Left lobe of liver (tissue), 2 donors: Measurements from ENCODE around the gene IFT172. TPM values are rescaled to one million over a fixed set of nuclear protein-coding genes. Genes with fewer than 3 reads are reported as not detected.
"Not testable (repeated sequence)": the region's sequence is repeated elsewhere in the genome, so short reads cannot be mapped to it uniquely, and the experiment has no call there.

Source experiments
- ATAC-seq: fragments of 200-7000 bp; cut with Tn5 transposase; one replicate; pipeline ENCODE4 v1.9.1; 2020; ENCODE audit warnings: mild to moderate bottlenecking, moderate library complexity
- DNase-seq: peaks from one replicate; pipeline ENCODE4 v3.0.0-alpha.2; 2020; ENCODE audit warnings: low spot score
- total RNA-seq: library from RNA; stranded (reverse); gene quantifications from one replicate; pipeline ENCODE4 v1.2.1, GENCODE V29; 2021
- donor health status: DM: no; HTN: no; CAD: no; lungs with moderate emphysema.
- donor health status: DM: no; HTN: yes; CAD: no.

IFT172 gene
- total RNA-seq, 1 donor from 2014 or later: 7.4 TPM

DNA sequence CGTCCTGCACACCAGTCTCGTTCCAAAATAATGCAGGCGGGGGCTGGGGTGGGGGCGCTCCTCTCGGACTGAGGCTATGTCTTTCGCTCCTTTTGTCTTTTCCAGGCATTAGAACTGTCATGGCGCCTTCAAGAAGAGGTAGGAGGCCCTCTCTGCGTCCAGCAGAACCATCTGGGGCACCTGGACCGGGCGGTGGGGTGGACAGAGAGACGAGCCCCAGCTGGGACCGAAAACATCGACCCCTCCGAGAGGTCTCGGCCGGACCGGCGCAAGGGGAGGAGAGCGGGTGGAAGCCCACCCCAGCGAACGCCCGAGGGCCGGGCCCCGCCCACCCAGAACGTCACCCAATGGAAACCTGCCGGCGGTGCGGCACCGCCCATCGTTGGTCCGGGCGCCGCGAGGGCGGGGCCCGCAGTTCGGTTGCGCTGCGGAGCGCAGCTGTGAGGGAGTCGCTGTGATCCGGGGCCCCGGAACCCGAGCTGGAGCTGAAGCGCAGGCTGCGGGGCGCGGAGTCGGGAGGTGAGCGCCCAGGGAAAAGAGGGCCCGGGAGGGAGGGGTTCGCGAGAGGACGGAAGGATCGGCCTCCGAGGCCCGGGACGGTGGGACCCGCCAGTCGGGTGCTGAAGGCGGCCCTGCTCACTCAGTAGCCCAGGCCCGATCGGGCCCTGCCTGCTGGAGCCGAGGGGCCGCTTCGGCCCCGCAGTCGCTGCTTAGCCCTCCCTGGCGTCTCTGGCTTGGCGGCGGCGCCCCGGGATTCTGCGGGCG, 61.1 kb downstream of the IFT172 start, which contains the start of gene NRBP1:
Gene NRBP1, plus strand, starts transcription at position 419 of the 765 bp plus-strand sequence. CDS start 4,643 bp downstream, outside the sequence.
- DNase-seq: peak; percentile 95
- ATAC-seq: peak; percentile 93

DNA sequence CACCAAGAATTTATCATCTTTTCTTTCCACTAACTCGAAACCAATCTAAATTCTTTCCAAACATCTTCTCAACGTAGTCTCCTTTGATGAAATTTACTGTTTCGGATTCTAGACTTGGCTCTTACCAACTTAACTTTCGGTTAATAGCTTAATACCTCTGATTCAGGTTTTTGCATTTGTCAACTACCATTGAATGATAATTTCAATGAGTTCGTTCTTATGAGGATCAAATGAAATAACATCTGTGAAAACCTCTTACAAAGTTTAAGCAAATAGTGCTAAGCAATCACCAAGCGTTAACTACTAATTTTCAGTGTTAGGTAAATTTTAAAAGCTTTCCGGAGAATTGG, 61.7 kb downstream of the IFT172 start:
- ATAC-seq (no peak), DNase-seq (no peak)

DNA sequence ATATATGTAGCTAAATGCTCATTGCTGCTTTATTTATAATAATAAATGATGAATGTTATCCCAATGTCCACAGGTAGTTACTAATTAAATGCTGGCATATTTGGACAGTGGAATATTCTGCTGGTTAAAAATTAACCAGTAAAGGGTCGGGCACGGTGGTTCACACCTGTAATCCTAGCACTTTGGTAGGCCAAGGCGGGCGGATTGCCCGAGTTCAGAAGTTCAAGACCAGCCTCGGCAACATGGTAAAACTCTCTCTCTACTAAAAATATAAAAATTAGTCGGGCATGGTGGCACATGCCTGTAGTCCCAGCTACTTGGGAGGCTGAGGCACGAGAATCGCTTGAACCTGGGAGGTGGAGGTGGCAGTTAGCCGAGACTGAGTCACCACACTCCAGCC, 64.5 kb downstream of the IFT172 start:
- not testable (repeated sequence) for DNase-seq, ATAC-seq

DNA sequence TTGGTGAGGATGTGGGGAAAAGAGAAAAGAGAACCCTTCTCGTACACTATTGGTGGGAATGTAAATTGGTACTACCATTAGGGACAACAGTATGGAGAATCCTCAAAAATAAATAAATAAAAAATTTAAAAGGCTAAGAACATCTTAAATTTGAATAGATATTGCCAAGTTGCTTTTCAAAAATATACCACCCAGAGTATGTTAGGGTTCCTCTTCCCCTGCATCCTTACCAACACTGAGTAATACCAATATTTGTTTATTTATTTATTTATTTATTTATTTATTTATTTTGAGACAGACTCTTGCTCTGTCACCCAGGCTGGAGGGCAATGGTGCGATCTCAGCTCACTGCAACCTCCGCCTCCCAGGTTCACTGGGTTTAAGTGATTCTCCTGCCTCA, 66.6 kb downstream of the IFT172 start:
- DNase-seq: peak; percentile 14
- ATAC-seq: no peak

DNA sequence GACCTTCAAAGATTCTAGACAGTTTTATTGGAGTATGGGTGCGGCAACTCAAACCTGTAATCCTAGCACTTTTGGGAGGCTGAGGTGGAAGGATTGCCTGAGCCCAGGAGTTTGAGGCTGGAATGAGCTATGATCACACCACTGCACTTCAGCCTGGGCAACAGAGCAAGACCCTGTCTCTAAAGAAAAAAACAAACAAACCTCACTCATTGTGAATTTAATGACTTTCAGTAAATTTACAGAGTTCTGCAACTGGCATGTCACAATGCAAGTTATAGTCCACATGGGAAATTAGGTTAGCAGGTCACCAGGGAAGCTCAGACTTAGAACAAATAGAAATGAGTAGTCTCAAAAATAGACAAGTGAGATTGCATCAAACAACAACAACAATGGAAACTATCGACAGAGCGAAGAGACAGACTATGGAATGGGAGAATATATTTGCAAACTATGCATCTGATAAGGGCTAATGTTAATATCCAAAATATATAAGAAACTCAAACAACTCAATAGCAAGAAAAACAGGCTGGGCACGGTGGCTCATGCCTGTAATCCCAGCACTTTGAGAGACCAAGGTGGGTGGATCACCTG, 67.8 kb downstream of the IFT172 start:
- ATAC-seq (peak; percentile 82), DNase-seq (peak; percentile 18)

DNA sequence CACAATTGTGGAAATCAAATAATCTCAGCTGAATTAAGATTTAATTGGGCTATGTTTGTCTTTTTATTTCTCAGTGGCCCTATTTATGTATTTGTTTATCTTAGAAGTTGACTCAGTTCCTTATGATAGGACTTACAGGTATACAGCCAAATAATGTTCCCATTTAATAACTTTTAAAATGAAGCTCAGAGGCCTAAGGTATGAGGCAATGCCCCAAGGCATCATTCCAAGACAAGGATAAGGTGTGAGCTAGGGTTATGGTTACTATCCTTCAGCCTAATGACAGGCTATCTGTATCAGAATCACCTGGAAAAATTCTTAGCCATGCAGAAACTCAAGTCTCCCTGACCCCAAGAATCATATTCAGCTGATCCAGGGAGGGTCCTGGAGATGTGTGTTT, 68.5 kb downstream of the IFT172 start:
- DNase-seq (no peak), ATAC-seq (no peak)

DNA sequence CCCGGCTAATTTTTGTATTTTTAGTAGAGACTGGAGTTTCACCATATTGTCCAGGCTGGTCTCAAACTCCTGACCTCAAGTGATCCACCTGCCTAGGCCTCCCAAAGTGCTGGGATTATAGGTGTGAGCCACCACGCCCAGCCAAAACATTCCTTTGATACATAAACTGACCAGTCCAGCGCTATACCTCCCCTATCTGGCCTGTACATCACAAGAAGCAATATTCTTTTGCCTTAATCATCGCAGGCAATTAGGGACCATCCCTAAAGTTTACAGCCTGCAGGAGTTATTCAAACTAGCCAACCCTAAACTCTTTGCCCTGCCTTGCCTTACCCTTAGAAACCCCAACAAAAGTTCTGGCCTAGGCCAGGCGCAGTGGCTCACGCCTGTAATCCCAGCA, 73.4 kb downstream of the IFT172 start:
- no peak for ATAC-seq

DNA sequence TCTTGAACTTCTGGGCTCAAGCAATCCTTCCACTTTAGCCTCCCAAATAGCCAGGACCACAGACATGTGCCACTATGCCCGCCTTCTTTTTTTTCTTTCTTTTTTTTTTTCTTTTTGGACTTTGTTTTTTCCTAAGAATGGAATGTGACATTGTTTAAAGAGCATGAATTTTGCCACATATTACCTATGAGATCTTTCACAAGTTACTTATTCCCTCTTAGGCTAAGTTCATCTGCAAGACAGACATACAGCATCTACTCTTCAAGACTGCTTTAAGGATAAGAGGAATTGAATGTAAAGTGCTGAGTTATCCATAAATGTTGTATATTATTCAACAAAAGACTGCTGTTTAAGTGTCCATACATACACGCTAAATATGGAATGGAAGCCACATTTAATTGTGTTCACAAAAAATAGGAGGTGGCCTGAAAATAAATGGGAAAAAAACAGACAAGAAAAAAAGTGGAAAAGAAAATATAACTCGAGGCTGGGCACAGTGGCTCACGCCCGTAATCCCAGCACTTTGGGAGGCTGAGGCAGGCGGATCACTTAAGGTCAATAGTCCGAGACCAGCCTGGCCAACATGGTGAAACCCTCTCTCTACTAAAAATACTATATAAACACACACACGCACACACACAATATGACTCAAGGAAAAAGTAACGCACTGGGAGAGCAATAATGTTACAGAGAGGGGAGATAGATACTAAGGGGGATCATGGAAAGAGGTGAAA, 77.0 kb downstream of the IFT172 start:
- ATAC-seq (no peak), DNase-seq (no peak)

More for the DNA sequence above, 73.4 kb downstream of the IFT172 start:
- DNase-seq: no peak

DNA sequence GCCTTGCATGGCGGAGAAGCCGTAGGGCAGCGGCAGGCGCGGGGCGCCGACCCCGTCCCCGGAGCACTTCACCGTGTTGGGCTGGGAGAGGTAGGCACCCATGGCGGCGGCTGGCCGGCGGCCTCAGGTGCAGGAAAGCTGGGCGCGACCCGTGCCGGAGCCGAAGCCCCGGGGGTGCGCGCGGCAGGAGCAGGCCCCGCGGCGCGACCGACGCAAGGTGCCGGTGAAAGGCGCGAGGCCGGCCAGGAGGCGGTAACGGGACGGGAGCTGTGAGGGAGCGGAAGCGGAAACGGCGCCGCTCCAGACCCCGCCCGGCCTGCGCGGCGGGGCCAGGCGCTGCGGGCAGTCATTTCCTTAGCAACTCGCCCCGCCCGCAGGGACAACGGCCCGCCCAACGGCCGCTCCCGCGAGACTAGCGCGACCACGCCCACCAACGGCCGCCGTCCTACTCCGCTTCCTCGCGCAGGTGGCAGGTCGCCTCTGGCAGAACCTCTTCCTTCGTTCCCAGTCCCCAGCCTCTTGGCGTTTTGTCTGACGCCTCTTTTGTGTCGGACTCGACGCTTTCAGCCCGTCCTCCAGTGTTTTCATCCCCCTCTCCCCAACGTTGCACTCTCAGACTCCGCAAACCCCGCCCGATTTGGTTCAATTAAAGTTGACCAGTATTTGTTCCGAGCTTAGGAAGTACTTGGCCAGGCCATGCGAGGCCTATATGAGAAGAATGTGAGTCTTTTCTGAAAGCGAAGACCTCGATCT, 80.0 kb downstream of the IFT172 start, which contains the start of gene PPM1G:
Gene PPM1G, minus strand, starts transcription at position 271 of the 753 bp plus-strand sequence. Its CDS starts 169 bp downstream, at position 102.
- peak; percentile 98 for DNase-seq

DNA sequence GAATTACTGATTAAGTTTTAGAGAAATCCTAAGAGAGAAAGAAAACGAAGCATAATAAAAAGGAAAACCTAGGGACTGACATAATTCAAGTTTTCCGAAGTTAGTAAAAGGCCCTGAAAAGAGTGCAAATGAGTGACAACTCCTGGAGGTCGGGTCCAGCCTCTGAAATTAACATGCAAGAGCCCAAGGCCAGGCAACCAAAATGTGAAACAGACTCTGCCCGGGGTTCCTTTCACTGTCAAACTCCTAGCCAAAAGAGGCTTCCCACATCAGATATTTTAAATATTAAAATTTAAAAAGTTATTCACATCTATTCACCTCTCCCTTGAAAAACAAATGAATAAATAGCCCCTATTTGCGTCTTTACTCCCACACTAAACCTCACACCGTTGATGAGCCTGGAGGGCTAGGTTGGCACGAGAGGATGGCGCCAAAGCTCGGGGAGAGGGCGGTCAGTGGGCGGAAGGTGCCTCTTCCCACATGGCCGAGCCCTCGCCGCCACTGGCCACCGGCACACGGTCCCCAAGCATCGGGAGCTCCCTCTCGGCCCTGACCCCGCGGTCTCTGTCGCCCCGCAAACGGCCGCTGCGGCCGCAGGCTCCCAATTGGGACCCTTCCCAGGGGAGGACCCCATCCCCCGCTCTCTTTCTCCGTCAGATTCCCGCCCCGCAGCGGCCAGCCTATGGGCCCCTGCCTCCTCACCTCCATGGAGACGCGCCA, 80.8 kb downstream of the IFT172 start:
- no peak for DNase-seq
- ATAC-seq: peak; percentile 57

More for the DNA sequence above, 80.0 kb downstream of the IFT172 start, which contains the start of gene PPM1G:
- peak; percentile 98 for ATAC-seq

DNA sequence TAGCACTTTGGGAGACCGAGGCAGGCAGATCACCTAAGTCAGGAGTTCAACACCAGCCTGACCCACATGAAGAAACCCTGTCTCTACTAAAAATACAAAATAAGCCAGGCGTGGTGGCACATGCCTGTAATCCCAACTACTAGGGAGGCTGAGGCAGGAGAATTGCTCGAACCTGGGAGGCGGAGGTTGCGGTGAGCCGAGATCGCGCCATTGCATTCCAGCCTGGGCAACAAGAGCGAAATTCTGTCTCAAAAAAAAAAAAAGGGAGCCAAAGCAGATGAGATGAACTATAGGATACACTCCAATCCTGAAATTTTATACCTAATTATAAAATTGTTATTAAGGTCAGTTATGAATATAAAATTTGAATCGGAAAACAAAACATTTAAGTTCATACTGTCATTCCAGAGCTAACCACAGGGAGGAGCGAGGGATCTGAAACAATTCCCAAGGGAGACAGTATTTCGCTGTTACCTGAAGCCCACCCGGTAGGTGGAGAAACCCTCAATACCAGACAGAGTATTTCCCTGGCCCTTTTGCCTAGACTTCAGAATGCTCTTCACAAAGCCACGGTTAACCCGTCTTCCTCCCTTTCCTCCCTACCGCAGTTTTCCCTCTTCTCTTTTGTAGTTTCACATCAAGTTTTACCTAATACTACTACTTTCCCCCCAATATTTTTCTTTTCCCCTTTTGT, 81.6 kb downstream of the IFT172 start:
- peak; percentile 20 for ATAC-seq
- DNase-seq: no peak

DNA sequence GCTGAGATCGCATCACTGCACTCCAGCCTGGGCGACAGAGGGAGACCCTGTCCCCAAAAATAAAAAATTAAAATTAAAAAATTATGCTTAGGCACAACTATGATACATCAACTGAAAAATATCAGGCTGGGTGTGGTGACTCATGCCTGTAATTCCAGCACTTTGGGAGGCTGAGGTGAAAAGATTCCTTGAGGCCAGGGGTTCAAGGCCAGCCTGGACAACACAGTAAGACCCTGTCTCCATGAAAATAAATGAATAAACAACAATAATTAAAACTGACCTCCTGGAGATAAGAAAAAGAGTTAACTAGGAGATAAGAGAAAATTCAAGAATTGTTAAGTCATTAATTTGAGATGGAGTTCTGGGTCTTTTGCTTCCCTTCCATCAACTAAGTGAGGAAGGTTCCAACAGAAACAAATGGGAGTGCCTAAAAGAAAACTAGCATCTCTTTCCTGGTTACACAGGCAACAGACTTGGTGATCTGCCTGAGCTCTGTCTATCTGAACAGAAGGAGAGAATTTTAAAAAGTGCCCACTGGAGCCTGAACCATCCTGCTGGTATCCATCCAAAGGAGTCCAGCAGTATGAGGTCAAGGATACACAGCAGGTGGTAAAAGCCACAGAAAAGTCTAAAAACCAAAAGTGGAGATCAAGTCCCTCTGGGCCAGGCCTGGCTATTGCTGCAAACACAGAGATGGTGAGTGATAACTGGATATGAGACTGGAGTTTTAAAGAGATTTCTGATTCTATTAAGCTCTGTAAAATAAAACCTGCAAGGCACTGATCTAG, 89.0 kb downstream of the IFT172 start:
- no peak for DNase-seq
- ATAC-seq: no peak

DNA sequence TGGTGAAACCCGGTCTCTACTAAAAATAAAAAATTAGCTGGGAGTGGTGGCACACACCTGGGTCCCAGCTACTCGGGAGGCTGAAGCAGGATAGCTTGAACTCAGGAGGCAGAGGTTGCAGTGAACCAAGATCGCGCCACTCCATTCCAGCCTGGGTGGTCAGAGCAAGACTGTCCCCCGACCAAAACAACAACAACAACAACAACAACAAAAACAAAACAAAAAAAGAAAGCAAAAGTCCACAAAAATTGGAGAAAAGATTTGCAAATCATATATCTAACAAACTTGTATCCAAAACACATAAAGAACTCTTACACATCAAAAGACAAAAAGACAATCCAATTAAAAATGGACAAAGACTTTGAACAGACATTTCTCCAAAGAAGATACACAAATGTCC, 90.6 kb downstream of the IFT172 start:
- no peak for ATAC-seq
- no peak for DNase-seq

Other genes with a start within 250 kb of the IFT172 start
- gene SLC30A3, start 226.7 kb downstream of the IFT172 start, total RNA-seq: not detected
- not detected for gene DNAJC5G, start 214.3 kb downstream of the IFT172 start, total RNA-seq
- not detected for gene TRIM54, start 207.3 kb downstream of the IFT172 start, total RNA-seq
- gene UCN, start 181.3 kb downstream of the IFT172 start, total RNA-seq: 2.2 TPM
- gene MPV17, start 166.6 kb downstream of the IFT172 start, total RNA-seq: 18.3 TPM
- 19.2 TPM for gene GTF3C2, start 133.0 kb downstream of the IFT172 start, total RNA-seq
- 17.4 TPM for gene EIF2B4, start 119.4 kb downstream of the IFT172 start, total RNA-seq
- 56.1 TPM for gene SNX17, start 119.1 kb downstream of the IFT172 start, total RNA-seq
- gene ZNF513, start 109.0 kb downstream of the IFT172 start, total RNA-seq: 10.5 TPM
- 23.3 TPM for gene PPM1G, start 80.2 kb downstream of the IFT172 start, total RNA-seq
- 37.2 TPM for gene NRBP1, start 61.1 kb downstream of the IFT172 start, total RNA-seq
- 7.1 TPM for gene KRTCAP3, start 47.4 kb downstream of the IFT172 start, total RNA-seq
- 61.2 TPM for gene FNDC4, start 5.5 kb upstream of the IFT172 start, total RNA-seq
- 142 TPM for gene GCKR, start 7.1 kb upstream of the IFT172 start, total RNA-seq
- 6.7 TPM for gene ZNF512, start 93.3 kb upstream of the IFT172 start, total RNA-seq
- 1.2 TPM for gene CCDC121, start 139.3 kb upstream of the IFT172 start, total RNA-seq
- 8.6 TPM for gene GPN1, start 139.3 kb upstream of the IFT172 start, total RNA-seq
- 12.2 TPM for gene SUPT7L, start 173.9 kb upstream of the IFT172 start, total RNA-seq
- 7.6 TPM for gene SLC4A1AP, start 174.1 kb upstream of the IFT172 start, total RNA-seq